DND-41 (cell line): Measurements from ENCODE around the gene SNAP29.

Source experiments
- ATAC-seq: fragments of 200-7000 bp; cut with Tn5 transposase; 3 replicates; pipeline ENCODE4 v1.9.1; 2021; ENCODE audit warnings: low read depth; ENCODE audit not compliant: insufficient read depth
- DNase-seq: peaks from one replicate; pipeline ENCODE4 v3.0.0-alpha.2; 2020
- H2AFZ ChIP-seq: 2 replicates; pipeline ENCODE4 v1.6.0; 2012; ENCODE audit warnings: low read depth, low read length
- H3K27ac ChIP-seq: 2 replicates; pipeline ENCODE4 v1.5.1; 2012; ENCODE audit warnings: low read length, inconsistent platforms
- H3K27me3 ChIP-seq: fragments of 200-600 bp; sonication (generic); 2 replicates; pipeline ENCODE4 v1.6.0; 2012; ENCODE audit warnings: low read length, mild to moderate bottlenecking, inconsistent platforms; ENCODE audit not compliant: insufficient read depth, poor library complexity
- H3K36me3 ChIP-seq: 2 replicates; pipeline ENCODE4 v1.5.1; 2012; ENCODE audit warnings: low read length, inconsistent platforms; ENCODE audit not compliant: insufficient read depth
- H3K4me1 ChIP-seq: 2 replicates; pipeline ENCODE4 v1.5.1; 2012; ENCODE audit warnings: mild to moderate bottlenecking, low read length; ENCODE audit not compliant: insufficient read depth
- H3K4me2 ChIP-seq: 2 replicates; pipeline ENCODE4 v1.6.0; 2012; ENCODE audit warnings: mild to moderate bottlenecking, moderate library complexity, low read length, inconsistent platforms; ENCODE audit not compliant: insufficient read depth
- H3K4me3 ChIP-seq, 2 experiments: fragments of 200-600 bp in 1 of 2; shearing (Covaris generic) in 1 of 2; 2 replicates each; pipeline ENCODE4 v1.5.1; 2012 to 2016; ENCODE audit warnings: inconsistent platforms in 2 of 2, low read length in 2 of 2, mild to moderate bottlenecking in 2 of 2, low read depth in 1 of 2, moderate library complexity in 1 of 2
- H3K79me2 ChIP-seq: 2 replicates; pipeline ENCODE4 v1.6.0; 2012; ENCODE audit warnings: low read length, inconsistent platforms; ENCODE audit not compliant: insufficient read depth
- H3K9ac ChIP-seq: 2 replicates; pipeline ENCODE4 v1.6.0; 2012; ENCODE audit warnings: low read depth, mild to moderate bottlenecking, inconsistent platforms, low read length, moderate library complexity
- H3K9me3 ChIP-seq: 2 replicates; pipeline ENCODE4 v1.5.1; 2012; ENCODE audit warnings: low read length, moderate library complexity, mild to moderate bottlenecking, inconsistent platforms; ENCODE audit not compliant: insufficient read depth, severe bottlenecking
- H4K20me1 ChIP-seq: 2 replicates; pipeline ENCODE4 v1.6.0; 2012; ENCODE audit warnings: low read length; ENCODE audit not compliant: insufficient read depth
- EZH2 ChIP-seq: IDR thresholded peaks from 3 replicates; pipeline ENCODE4 v1.6.1; 2012; ENCODE audit warnings: borderline replicate concordance, low read depth, mild to moderate bottlenecking, moderate library complexity, low read length, inconsistent platforms; ENCODE audit not compliant: severe bottlenecking
- TF ChIP-seq, protein P1 (sequence below): IDR thresholded peaks from 2 replicates; pipeline ENCODE4 v1.5.1; 2012; ENCODE audit warnings: borderline replicate concordance, low read length, moderate library complexity, mild to moderate bottlenecking; ENCODE audit not compliant: poor library complexity, severe bottlenecking; ENCODE audit errors: extremely low read depth

Gene SNAP29

GRCh38 chr22:20885017-20885556 lies 26.3 kb downstream of the SNAP29 start:
- Histone ChIP-seq H2AFZ (no peak overlapping the region), H3K9ac (no peak overlapping the region), H4K20me1 (0 out of 2 replicates have a peak, but pooled peaks cover 4% of the 10 kb centered on the region), H3K27ac (no peak overlapping the region), H3K79me2 (no peaks in the 10 kb centered on the region), H3K9me3 (no peaks in the 10 kb centered on the region), H3K36me3 (peaks cover 77% of the 10 kb centered on the region), H3K4me3 (no peak overlapping the region), H3K4me2 (no peak overlapping the region), H3K27me3 (no peaks in the 10 kb centered on the region), H3K4me1 (no peaks in the 10 kb centered on the region)
- ATAC-seq (no peak), DNase-seq (no peak)
- TF ChIP-seq, protein P1, sequence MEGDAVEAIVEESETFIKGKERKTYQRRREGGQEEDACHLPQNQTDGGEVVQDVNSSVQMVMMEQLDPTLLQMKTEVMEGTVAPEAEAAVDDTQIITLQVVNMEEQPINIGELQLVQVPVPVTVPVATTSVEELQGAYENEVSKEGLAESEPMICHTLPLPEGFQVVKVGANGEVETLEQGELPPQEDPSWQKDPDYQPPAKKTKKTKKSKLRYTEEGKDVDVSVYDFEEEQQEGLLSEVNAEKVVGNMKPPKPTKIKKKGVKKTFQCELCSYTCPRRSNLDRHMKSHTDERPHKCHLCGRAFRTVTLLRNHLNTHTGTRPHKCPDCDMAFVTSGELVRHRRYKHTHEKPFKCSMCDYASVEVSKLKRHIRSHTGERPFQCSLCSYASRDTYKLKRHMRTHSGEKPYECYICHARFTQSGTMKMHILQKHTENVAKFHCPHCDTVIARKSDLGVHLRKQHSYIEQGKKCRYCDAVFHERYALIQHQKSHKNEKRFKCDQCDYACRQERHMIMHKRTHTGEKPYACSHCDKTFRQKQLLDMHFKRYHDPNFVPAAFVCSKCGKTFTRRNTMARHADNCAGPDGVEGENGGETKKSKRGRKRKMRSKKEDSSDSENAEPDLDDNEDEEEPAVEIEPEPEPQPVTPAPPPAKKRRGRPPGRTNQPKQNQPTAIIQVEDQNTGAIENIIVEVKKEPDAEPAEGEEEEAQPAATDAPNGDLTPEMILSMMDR, result no peak
- no peak for TF ChIP-seq EZH2

DNA sequence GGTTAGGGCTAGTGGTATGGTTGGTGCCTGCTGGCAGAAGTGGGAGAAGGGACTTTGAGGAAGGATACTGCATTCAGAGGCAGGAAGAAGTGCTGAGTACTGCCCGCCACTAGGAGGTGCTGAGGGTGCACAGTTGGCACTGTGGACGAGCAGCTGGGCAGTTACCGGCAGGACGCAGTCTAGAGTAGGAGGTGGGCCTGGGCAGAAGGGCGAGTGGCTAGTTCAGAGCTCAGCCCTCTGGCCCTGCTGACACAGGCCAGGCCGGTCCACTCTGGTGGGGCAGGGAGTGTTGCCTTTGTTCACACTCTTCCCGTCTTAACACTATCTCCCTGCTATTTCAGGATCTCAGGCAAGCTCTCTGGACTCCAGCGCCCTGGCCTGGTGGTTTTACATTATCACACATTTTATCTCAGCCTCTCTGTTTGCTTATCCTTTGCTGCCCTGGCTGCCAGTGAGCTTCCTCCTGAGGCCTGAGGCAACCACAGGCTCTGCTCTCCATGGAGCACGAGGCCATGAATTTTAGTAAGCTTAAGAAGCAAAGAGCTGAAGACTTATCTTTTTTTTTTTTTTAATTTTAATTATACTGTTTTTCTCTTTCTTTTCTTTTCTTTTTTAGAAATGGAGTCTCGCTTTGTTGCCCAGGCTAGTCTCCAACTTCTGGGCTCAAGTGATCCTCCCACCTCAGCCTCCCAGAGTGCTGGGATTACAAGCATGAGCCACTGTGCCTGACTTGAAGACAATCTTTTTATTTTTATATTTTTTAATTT lies 26.9 kb downstream of the SNAP29 start:
- Histone ChIP-seq H2AFZ (no peak overlapping the region), H3K4me1 (no peaks in the 10 kb centered on the region), H3K27ac (no peak overlapping the region), H3K36me3 (peaks cover 75% of the 10 kb centered on the region), H4K20me1 (0 out of 2 replicates have a peak, but pooled peaks cover 4% of the 10 kb centered on the region), H3K9me3 (no peaks in the 10 kb centered on the region), H3K9ac (no peak overlapping the region), H3K27me3 (no peaks in the 10 kb centered on the region), H3K4me2 (no peak overlapping the region), H3K79me2 (no peaks in the 10 kb centered on the region), H3K4me3 (no peak overlapping the region)
- TF ChIP-seq EZH2, result no peak
- TF ChIP-seq, protein P1, result peak; percentile 71
- DNase-seq, result peak; percentile 29
- peak; percentile 64 for ATAC-seq

GRCh38 chr22:20887375-20887774 lies 28.6 kb downstream of the SNAP29 start:
- Histone ChIP-seq H3K4me2 (no peak overlapping the region), H4K20me1 (0 out of 2 replicates have a peak, but pooled peaks cover 4% of the 10 kb centered on the region), H3K27ac (no peak overlapping the region), H3K79me2 (no peaks in the 10 kb centered on the region), H3K36me3 (peaks cover 60% of the 10 kb centered on the region), H3K4me1 (no peaks in the 10 kb centered on the region), H2AFZ (no peak overlapping the region), H3K9me3 (no peaks in the 10 kb centered on the region), H3K9ac (no peak overlapping the region), H3K4me3 (no peak overlapping the region), H3K27me3 (no peaks in the 10 kb centered on the region)
- TF ChIP-seq, protein P1, result no peak
- TF ChIP-seq EZH2, result no peak
- DNase-seq (no peak), ATAC-seq (no peak)
